ENCODE data around the gene GRAPL. TPM values are rescaled to one million over a fixed set of nuclear protein-coding genes. Genes with fewer than 3 reads are reported as not detected.
"Not testable (repeated sequence)": the region's sequence is repeated elsewhere in the genome, so short reads cannot be mapped to it uniquely, and the experiment has no call there.

The GRAPL gene
- total and polyA plus RNA-seq, 2 of the 4 experiments (the other 2 are of a cell fraction) = not detected

GRCh38 chr17:19203429-19203828 lies 76.0 kb downstream of the GRAPL start:
- H4K8ac ChIP-seq (ENCODE audit: low read depth in 2 of 2, low read length in 2 of 2); H3K27me3 ChIP-seq (ENCODE audit: control insufficient read depth, insufficient read depth, low read length); H2BK5ac ChIP-seq (ENCODE audit: low read depth, low read length, poor library complexity, severe bottlenecking); H3K79me1 ChIP-seq (ENCODE audit: low read depth in 1 of 2, low read length in 2 of 2); DNase-seq; H4K5ac ChIP-seq (ENCODE audit: low read depth, low read length); H3K36me3 ChIP-seq (ENCODE audit: control insufficient read depth, insufficient read depth, low read length); H3K14ac ChIP-seq (replicated peaks; ENCODE audit: low read depth, low read length); H4K20me1 ChIP-seq (ENCODE audit: insufficient read depth, low read length); H2BK120ac ChIP-seq (ENCODE audit: low read depth, low read length); H2BK15ac ChIP-seq (ENCODE audit: low read depth, low read length); POLR2A ChIA-PET (ENCODE audit: unreplicated experiment); H3K23ac ChIP-seq (ENCODE audit: low read depth, low read length); H4K91ac ChIP-seq (ENCODE audit: insufficient read depth, low read depth, low read length); H2AFZ ChIP-seq (replicated peaks; ENCODE audit: low read length, poor library complexity); H3K4ac ChIP-seq (ENCODE audit: low read depth, low read length); in situ Hi-C loops (cut with MboI; ENCODE audit: low sequenced_read_pairs); H3K4me2 ChIP-seq (ENCODE audit: low read depth, low read length); BruUV-seq (replicated peaks); H3K18ac ChIP-seq (ENCODE audit: low read depth, low read length); H3K9me3 ChIP-seq (ENCODE audit: control insufficient read depth, insufficient read depth, low read length); dilution Hi-C loops (cut with HindIII; ENCODE audit: low sequenced_read_pairs, unreplicated experiment); H2BK20ac ChIP-seq (ENCODE audit: low read depth, low read length); H3K9ac ChIP-seq (ENCODE audit: low read depth, low read length); H3K27ac ChIP-seq (ENCODE audit: insufficient read depth, low read length); H2AK5ac ChIP-seq (ENCODE audit: low read depth, low read length); CTCF ChIA-PET; H3K4me1 ChIP-seq (ENCODE audit: control insufficient read depth, insufficient read depth, low read length); H3K9me1 ChIP-seq (ENCODE audit: insufficient read depth, low read length); H3K56ac ChIP-seq (ENCODE audit: extremely low read depth, insufficient read depth, low read length); intact Hi-C loops (cut with micrococcal nuclease); H3K4me3 ChIP-seq (ENCODE audit: insufficient read depth, low read depth, low read length); H2AK9ac ChIP-seq (replicated peaks; ENCODE audit: low read depth, low read length, poor library complexity): not testable (repeated sequence)
- ATAC-seq (ENCODE audit: low read depth) = peak; percentile 29; the same call in 1 of the 2 replicates
- WGBS, 2 experiments (ENCODE audit: extremely low coverage in 2 of 2, insufficient read length in 1 of 2) = no CpG with 5 or more reads among the region's 3 CpGs

Other genes with a start within 250 kb of the GRAPL start
- not detected in 2 replicates for gene SLC5A10, start 175.4 kb upstream of the GRAPL start, total RNA-seq (2012; rRNA removed)
- not detected in 2 replicates for gene SLC5A10, start 175.4 kb upstream of the GRAPL start, polyA plus RNA-seq (2012; rRNA removed)
- 9.5 and 10.3 TPM in 2 replicates for gene FAM83G, start 122.8 kb upstream of the GRAPL start, total RNA-seq (2012; rRNA removed)
- gene FAM83G, start 122.8 kb upstream of the GRAPL start, polyA plus RNA-seq (2012; rRNA removed) = 12.6 and 14.1 TPM in 2 replicates
- under 0.01 TPM in 1 of 2 replicates, not detected in the other for gene GRAP, start 80.6 kb upstream of the GRAPL start, total RNA-seq (2012; rRNA removed)
- gene GRAP, start 80.6 kb upstream of the GRAPL start, polyA plus RNA-seq (2012; rRNA removed) = 0.13 and 0.14 TPM in 2 replicates
- 14.9 and 19.4 TPM in 2 replicates for gene EPN2, start 109.8 kb downstream of the GRAPL start, total RNA-seq (2012; rRNA removed)
- gene EPN2, start 109.8 kb downstream of the GRAPL start, polyA plus RNA-seq (2012; rRNA removed) = 25.3 and 28.0 TPM in 2 replicates
- gene B9D1, start 235.1 kb downstream of the GRAPL start, total RNA-seq (2012; rRNA removed) = 23.3 and 42.5 TPM in 2 replicates
- 43.8 and 54.9 TPM in 2 replicates for gene B9D1, start 235.1 kb downstream of the GRAPL start, polyA plus RNA-seq (2012; rRNA removed)

Data from IMR-90 (cell line).